ENCODE measurements around the gene CFAP251. TPM values are rescaled to one million over a fixed set of nuclear protein-coding genes. Genes with fewer than 3 reads are reported as not detected.

The CFAP251 gene
- polyA plus RNA-seq, 2 of the 4 experiments (the other 2 are of a cell fraction): 0.94 to 1.4 TPM

DNA sequence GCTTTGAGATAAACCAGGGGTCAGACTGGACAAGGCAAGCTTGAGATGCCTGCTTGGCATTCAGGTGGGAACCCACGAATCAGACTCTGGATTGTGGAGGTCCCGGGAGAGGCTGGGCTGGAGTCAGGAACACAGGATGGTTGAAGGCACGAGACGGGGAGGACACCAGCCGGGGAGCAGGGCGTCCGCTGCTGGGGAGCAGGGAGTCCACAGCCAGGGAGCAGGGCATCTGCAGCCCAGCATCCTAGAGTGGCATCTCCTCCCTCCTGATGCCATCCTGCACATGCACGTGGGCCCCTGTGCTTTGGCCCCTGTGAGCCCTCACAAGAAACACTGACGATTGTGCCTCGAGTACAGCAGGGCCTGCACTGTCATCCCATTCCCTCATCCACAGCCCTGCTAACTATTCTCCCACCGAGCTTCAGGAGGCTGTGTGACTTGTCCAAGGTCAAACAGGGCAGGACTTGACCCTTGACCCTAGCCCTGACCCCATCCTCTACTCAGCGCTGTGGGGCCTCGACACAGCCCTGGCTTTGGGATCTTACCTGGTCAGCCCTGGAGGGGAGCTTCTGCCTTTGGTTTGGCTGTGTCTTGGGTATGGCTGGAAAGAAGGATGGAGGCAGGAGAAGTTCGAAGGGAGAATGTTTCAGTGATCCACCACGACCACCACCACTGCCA lies 45.1 kb downstream of the CFAP251 start:
- FAIRE-seq: no peak

DNA sequence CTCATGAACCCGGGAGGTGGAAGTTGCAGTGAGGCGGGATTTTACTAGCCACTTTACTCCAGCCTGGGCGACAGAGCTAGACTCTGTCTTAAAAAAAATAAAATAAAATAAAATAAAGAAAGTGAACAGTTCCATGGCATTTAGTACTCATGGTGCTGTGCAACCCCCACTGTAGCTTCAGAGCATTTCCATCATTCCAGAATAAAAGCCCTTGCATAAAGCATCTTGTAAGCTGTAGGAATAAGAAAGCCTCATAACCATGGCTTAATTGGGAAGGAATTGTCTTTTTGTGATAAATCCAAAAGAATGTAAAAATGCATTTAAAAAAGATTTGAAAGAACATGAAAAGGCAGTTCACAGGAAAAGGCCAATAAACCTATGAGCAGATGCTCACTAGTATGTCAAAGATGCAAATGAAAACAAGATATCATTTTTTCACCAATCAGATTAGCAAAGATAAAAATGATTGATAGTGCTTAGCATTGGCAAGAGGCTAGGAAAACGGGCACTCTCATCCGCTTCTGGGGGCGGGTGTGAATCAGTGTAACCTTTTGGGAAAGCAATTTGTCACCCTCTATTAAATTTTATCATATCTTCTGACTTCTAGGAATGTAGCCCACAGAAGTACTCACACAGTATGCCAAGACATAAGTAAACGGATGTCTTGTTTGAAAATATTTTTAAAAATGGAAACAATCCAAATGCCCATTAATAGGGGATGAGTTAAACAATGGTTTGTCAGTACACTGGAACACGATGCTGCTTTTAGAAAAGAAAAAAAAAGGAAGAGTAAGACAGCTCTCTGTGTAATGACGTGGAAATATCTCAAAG lies 46.6 kb downstream of the CFAP251 start:
- Histone ChIP-seq H3K9me3 (no peaks in the 10 kb centered on the region), H3K4me2 (0 out of 3 replicates have a peak overlapping the region, but pooled peaks have one; percentile 11), H3K4me3 (no peak overlapping the region), H3K27ac (no peak overlapping the region), H3K4me1 (peaks cover 11% of the 10 kb centered on the region; the same call in 1 of the 3 replicates)
- POLR2A ChIA-PET: no interaction called here
- WGBS (ENCODE audit: missing lambda C conversion rate): 54% methylated on average over 9 of the region's 9 CpGs
- ATAC-seq (no peak; a peak in 1 of 6 replicates), FAIRE-seq (no peak), DNase-seq (ENCODE audit: low read depth in 1 of 2, low spot score in 1 of 2) (no peak)
- TF ChIP-seq MYC (IDR thresholded peaks at IDR 0.05; ENCODE audit: borderline replicate concordance, low read length) (no peak), GATA3 (IDR thresholded peaks at IDR 0.05; ENCODE audit: borderline replicate concordance) (peak; percentile 38; the same call in 1 of the 2 replicates), EHMT2 (IDR thresholded peaks at IDR 0.05; ENCODE audit: low read depth) (no peak), POLR2A (IDR thresholded peaks at IDR 0.05; ENCODE audit: low read length) (no peak), RFX5 (IDR thresholded peaks at IDR 0.05) (no peak), CHD2 (IDR thresholded peaks at IDR 0.05; ENCODE audit: low read length, partially characterized antibody) (no peak)
- TF ChIP-seq, protein P1, sequence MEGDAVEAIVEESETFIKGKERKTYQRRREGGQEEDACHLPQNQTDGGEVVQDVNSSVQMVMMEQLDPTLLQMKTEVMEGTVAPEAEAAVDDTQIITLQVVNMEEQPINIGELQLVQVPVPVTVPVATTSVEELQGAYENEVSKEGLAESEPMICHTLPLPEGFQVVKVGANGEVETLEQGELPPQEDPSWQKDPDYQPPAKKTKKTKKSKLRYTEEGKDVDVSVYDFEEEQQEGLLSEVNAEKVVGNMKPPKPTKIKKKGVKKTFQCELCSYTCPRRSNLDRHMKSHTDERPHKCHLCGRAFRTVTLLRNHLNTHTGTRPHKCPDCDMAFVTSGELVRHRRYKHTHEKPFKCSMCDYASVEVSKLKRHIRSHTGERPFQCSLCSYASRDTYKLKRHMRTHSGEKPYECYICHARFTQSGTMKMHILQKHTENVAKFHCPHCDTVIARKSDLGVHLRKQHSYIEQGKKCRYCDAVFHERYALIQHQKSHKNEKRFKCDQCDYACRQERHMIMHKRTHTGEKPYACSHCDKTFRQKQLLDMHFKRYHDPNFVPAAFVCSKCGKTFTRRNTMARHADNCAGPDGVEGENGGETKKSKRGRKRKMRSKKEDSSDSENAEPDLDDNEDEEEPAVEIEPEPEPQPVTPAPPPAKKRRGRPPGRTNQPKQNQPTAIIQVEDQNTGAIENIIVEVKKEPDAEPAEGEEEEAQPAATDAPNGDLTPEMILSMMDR (IDR thresholded peaks at IDR 0.05): no peak
- TF ChIP-seq, protein P2, sequence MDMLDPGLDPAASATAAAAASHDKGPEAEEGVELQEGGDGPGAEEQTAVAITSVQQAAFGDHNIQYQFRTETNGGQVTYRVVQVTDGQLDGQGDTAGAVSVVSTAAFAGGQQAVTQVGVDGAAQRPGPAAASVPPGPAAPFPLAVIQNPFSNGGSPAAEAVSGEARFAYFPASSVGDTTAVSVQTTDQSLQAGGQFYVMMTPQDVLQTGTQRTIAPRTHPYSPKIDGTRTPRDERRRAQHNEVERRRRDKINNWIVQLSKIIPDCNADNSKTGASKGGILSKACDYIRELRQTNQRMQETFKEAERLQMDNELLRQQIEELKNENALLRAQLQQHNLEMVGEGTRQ (IDR thresholded peaks at IDR 0.05): no peak
- CTCF ChIA-PET: interaction anchor here (0.8 to 1.1 kb wide), 2 partner anchors 11 to 27 kb away, joined by 3 read pairs; no protein-coding TSS in a partner anchor

More for the DNA sequence above, 45.1 kb downstream of the CFAP251 start:
- Histone ChIP-seq H3K4me1 (peaks cover 11% of the 10 kb centered on the region; the same call in 1 of the 3 replicates), H3K4me3 (no peak overlapping the region), H3K9me3 (no peaks in the 10 kb centered on the region), H3K27ac (no peak overlapping the region), H3K4me2 (no peak overlapping the region)
- no peak for DNase-seq (ENCODE audit: low read depth in 1 of 2, low spot score in 1 of 2)
- POLR2A ChIA-PET: no interaction called here
- TF ChIP-seq BHLHE40 (IDR thresholded peaks at IDR 0.05; ENCODE audit: low read depth, low read length) (no peak), RARB (CRISPR knock-in tag; IDR thresholded peaks at IDR 0.05) (no peak), NPAS2 (CRISPR knock-in tag; IDR thresholded peaks at IDR 0.05; ENCODE audit: borderline replicate concordance) (no peak), GATA3 (IDR thresholded peaks at IDR 0.05; ENCODE audit: borderline replicate concordance) (no peak), TP53 (CRISPR knock-in tag; IDR thresholded peaks at IDR 0.05) (no peak), EHF (CRISPR knock-in tag; IDR thresholded peaks at IDR 0.05) (no peak), HDAC2 (IDR thresholded peaks at IDR 0.05) (no peak), FOSL2 (IDR thresholded peaks at IDR 0.05) (no peak), FOSL2 (CRISPR knock-in tag; IDR thresholded peaks at IDR 0.05) (no peak), POLR2A (IDR thresholded peaks at IDR 0.05; ENCODE audit: low read length) (no peak), POLR2AphosphoS2 (conservative IDR thresholded peaks at IDR 0.05; ENCODE audit: low read length) (no peak), CBX8 (IDR thresholded peaks at IDR 0.05) (no peak), FOSB (CRISPR knock-in tag; IDR thresholded peaks at IDR 0.05) (no peak), NFE2L2 (conservative IDR thresholded peaks at IDR 0.05; ENCODE audit: low read length) (no peak)
- TF ChIP-seq, protein P3, sequence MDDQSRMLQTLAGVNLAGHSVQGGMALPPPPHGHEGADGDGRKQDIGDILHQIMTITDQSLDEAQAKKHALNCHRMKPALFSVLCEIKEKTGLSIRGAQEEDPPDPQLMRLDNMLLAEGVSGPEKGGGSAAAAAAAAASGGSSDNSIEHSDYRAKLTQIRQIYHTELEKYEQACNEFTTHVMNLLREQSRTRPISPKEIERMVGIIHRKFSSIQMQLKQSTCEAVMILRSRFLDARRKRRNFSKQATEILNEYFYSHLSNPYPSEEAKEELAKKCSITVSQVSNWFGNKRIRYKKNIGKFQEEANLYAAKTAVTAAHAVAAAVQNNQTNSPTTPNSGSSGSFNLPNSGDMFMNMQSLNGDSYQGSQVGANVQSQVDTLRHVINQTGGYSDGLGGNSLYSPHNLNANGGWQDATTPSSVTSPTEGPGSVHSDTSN (IDR thresholded peaks at IDR 0.05): no peak
- peak in 1 of 2 experiments; percentile 26; a peak in 1 of 6 replicates for ATAC-seq
- CTCF ChIA-PET: interaction anchor here (0.5 to 1.7 kb wide), 4 partner anchors 9 to 187 kb away, joined by 3 to 5 read pairs (median 4); no protein-coding TSS in a partner anchor
- 84% methylated on average over 15 of the region's 15 CpGs for WGBS (ENCODE audit: missing lambda C conversion rate)

Data from A549 (cell line).